GM12878 (cell line): ENCODE measurements around the gene NCBP1. TPM values are rescaled to one million over a fixed set of nuclear protein-coding genes. Genes with fewer than 3 reads are reported as not detected.
"Not testable (repeated sequence)": the region's sequence is repeated elsewhere in the genome, so short reads cannot be mapped to it uniquely, and the experiment has no call there.

Experiments used
- ATAC-seq: fragments of 200-7000 bp; cut with Tn5 transposase; 3 replicates; pipeline ENCODE4 v1.9.1; 2020; ENCODE audit warnings: mild to moderate bottlenecking, moderate library complexity
- BruUV-seq: library from RNA; stranded (reverse); fragments of 400-500 nt; replicated peaks from 2 replicates; lab custom pipeline; 2021; lab: Mats Ljungman, UMichigan
- CTCF ChIA-PET: fragments of 300-600 bp; sonication (Branson Sonifier 250); formaldehyde crosslinking; extraction: SDS; loops from one replicate; lab custom pipeline; 2021; ENCODE audit warnings: inconsistent platforms; lab: Yijun Ruan, JAX
- POLR2A ChIA-PET: fragments of 350-600 bp; formaldehyde crosslinking; extraction: SDS; loops from one replicate; lab custom pipeline; 2021; ENCODE audit warnings: inconsistent platforms; lab: Charles Lee
- RAD21 ChIA-PET: fragments of 300-600 bp; sonication (Branson Sonifier 250); formaldehyde crosslinking; loops from one replicate; lab custom pipeline; 2023; ENCODE audit warnings: antibody characterized with exemption; ENCODE audit not compliant: unreplicated experiment; lab: Charles Lee
- SMC1A ChIA-PET: fragments of 300-600 bp; sonication (Branson Sonifier 250); formaldehyde crosslinking; loops from one replicate; lab custom pipeline; 2023; ENCODE audit not compliant: unreplicated experiment, uncharacterized antibody; lab: Charles Lee
- DNase-seq: peaks from one replicate; pipeline ENCODE4 v3.0.0-alpha.2; 2011; ENCODE audit warnings: low read depth, low spot score
- FAIRE-seq: peaks from 3 replicates; lab custom pipeline; 2011; peaks lifted over from hg19 to GRCh38; lab: Jason Lieb, UNC
- H2AFZ ChIP-seq: 2 replicates; pipeline ENCODE4 v1.6.0; 2011; ENCODE audit warnings: low read depth, low read length, control low read depth; ENCODE audit not compliant: control insufficient read depth
- H3K27ac ChIP-seq: 2 replicates; pipeline ENCODE4 v1.5.1; 2011; ENCODE audit warnings: control low read depth; ENCODE audit not compliant: control insufficient read depth, insufficient read depth
- H3K27me3 ChIP-seq, 2 experiments: replicated peaks in 1 of 2; 2 replicates each; pipeline versions ENCODE4 v1.6.0 to v1.6.1; 2011; ENCODE audit warnings: low read length in 1 of 2; ENCODE audit not compliant: control insufficient read depth in 2 of 2, insufficient read depth in 2 of 2
- H3K36me3 ChIP-seq, 2 experiments: 2 replicates each; pipeline ENCODE4 v1.5.1; 2011; ENCODE audit warnings: low read length in 1 of 2; ENCODE audit not compliant: control insufficient read depth in 2 of 2, insufficient read depth in 2 of 2
- H3K4me1 ChIP-seq: 2 replicates; pipeline ENCODE4 v1.6.1; 2011; ENCODE audit warnings: mild to moderate bottlenecking, low read length, moderate library complexity, mixed read lengths; ENCODE audit not compliant: control insufficient read depth, insufficient read depth
- H3K4me2 ChIP-seq: 2 replicates; pipeline ENCODE4 v1.6.0; 2011; ENCODE audit warnings: control low read depth; ENCODE audit not compliant: control insufficient read depth, insufficient read depth
- H3K4me3 ChIP-seq: fragments of 200-600 bp; sonication (generic); 2 replicates; pipeline ENCODE4 v1.5.1; 2016
- H3K79me2 ChIP-seq: 2 replicates; pipeline ENCODE4 v1.6.0; 2011; ENCODE audit warnings: low read length; ENCODE audit not compliant: control insufficient read depth, insufficient read depth
- H3K9ac ChIP-seq: 2 replicates; pipeline ENCODE4 v1.8.0; 2011; ENCODE audit warnings: low read length, control low read depth, mixed read lengths; ENCODE audit not compliant: control insufficient read depth, insufficient read depth
- H3K9me3 ChIP-seq: replicated peaks from 3 replicates; pipeline ENCODE4 v1.5.1; 2011; ENCODE audit warnings: mild to moderate bottlenecking, low read length; ENCODE audit not compliant: control insufficient read depth, insufficient read depth
- H4K20me1 ChIP-seq: 2 replicates; pipeline ENCODE4 v1.6.0; 2011; ENCODE audit not compliant: control insufficient read depth, insufficient read depth
- WGBS: methylation state at CpG from one replicate; pipeline ENCODE4 v1.1.6; 2016; ENCODE audit warnings: low lambda C conversion rate; ENCODE audit not compliant: insufficient replicate concordance, insufficient coverage; ENCODE audit errors: missing lambda C conversion rate; 5-methylcytosine and 5-hydroxymethylcytosine counted together
- in situ Hi-C: fragments of 300-500 bp; cut with MboI; formaldehyde crosslinking; loops from 9 replicates; pipeline ENCODE4 v1.14.3; 2018; ENCODE audit warnings: mixed read lengths
- intact Hi-C: fragments of 100-400 bp; cut with micrococcal nuclease; formaldehyde crosslinking; loops from one replicate; pipeline ENCODE4 v1.14.2; 2022; ENCODE audit not compliant: unreplicated experiment
- polyA plus RNA-seq, 11 experiments: library from polyadenylated mRNA; depleted of rRNA in 4 of 11; unstranded in 6 of 11; stranded (reverse) in 5 of 11; fragments of >200 nt; fragmentation: Nextera tagmentation in 4 of 11; fragmentation: Illumina TruSeq in 1 of 11; extraction: Ambion mirVana in 4 of 11; extraction: Trizol in 1 of 11; gene quantifications; 1 replicate in 1 of 11; 2 replicates in 10 of 11; pipeline versions ENCODE4 v1.2.1 to v1.2.3, GENCODE V29; 2011 to 2016; ENCODE audit warnings: inconsistent platforms in 2 of 11, missing spikeins in 2 of 11, low read depth in 1 of 11
- total RNA-seq, 4 experiments: library from RNA; depleted of rRNA in 3 of 4; stranded (reverse); fragments of >200 nt in 3 of 4; fragmentation: Illumina TruSeq in 1 of 4; extraction: Trizol in 1 of 4; gene quantifications; 2 replicates each; pipeline versions ENCODE4 v1.2.1 to v1.2.3, GENCODE V29; 2013 to 2021

The NCBP1 gene
- total and polyA plus RNA-seq, 10 of the 15 experiments (the other 5 are each of a cell fraction or from before 2014, with no cell fraction given) = 14.7 to 70.9 (median 36.0) TPM

- H4K20me1 ChIP-seq, ATAC-seq, H2AFZ ChIP-seq, H3K79me2 ChIP-seq, H3K4me1 ChIP-seq, CTCF ChIA-PET, SMC1A ChIA-PET, intact Hi-C loops, H3K4me3 ChIP-seq, H3K36me3 ChIP-seq, H3K9ac ChIP-seq, FAIRE-seq, BruUV-seq, DNase-seq, H3K27me3 ChIP-seq, in situ Hi-C loops, RAD21 ChIA-PET, H3K4me2 ChIP-seq, H3K27ac ChIP-seq, POLR2A ChIA-PET, H3K9me3 ChIP-seq: not testable (repeated sequence)
- whole genome bisulfite sequencing = no CpG with 5 or more reads among the region's 2 CpGs
Observed at GRCh38 chr9:97584778-97585177, 48.8 kb upstream of the NCBP1 start.

- H3K4me2 ChIP-seq, H3K9me3 ChIP-seq, RAD21 ChIA-PET, FAIRE-seq, DNase-seq, H3K9ac ChIP-seq, BruUV-seq, ATAC-seq, H3K27me3 ChIP-seq, H4K20me1 ChIP-seq, H3K4me3 ChIP-seq, H3K27ac ChIP-seq, in situ Hi-C loops, intact Hi-C loops, H3K79me2 ChIP-seq, H3K4me1 ChIP-seq, H2AFZ ChIP-seq, POLR2A ChIA-PET, H3K36me3 ChIP-seq: not testable (repeated sequence)
- CTCF ChIA-PET = interaction anchor here (1.2 to 1.5 kb wide), 2 partner anchors 12 to 200 kb away, joined by 3 to 5 read pairs; no protein-coding TSS in a partner anchor
- SMC1A ChIA-PET = interaction anchor here (1.5 kb wide), 1 partner anchor 107 kb away, joined by 4 read pairs; no protein-coding TSS in a partner anchor
- 89% methylated on average over 6 of the region's 7 CpGs for WGBS
Observed at GRCh38 chr9:97586909-97587308, 46.7 kb upstream of the NCBP1 start.
